Stomach (tissue), 4 donors: ENCODE data around the gene OSBPL6.

Experiments used
- EP300 ChIP-seq: sonication (generic); formaldehyde crosslinking; IDR thresholded peaks from one replicate; pipeline ENCODE4 v1.6.1; 2017; ENCODE audit warnings: antibody characterized with exemption
- POLR2A ChIP-seq, 4 donors: fragments of 450-650 bp; IDR thresholded peaks; one replicate each; pipeline ENCODE4 v1.6.1; 2016; ENCODE audit warnings: antibody characterized with exemption in 4 of 4, control low read depth in 2 of 4, mild to moderate bottlenecking in 1 of 4, moderate library complexity in 1 of 4
- TF ChIP-seq, protein P1 (sequence below), 7 experiments: fragments of 450-650 bp in 4 of 7; fragments of 200-600 bp in 3 of 7; sonication (generic) in 3 of 7; IDR thresholded peaks; one replicate each; pipeline ENCODE4 v1.5.1; 2016 to 2019; ENCODE audit warnings: antibody characterized with exemption in 7 of 7, control low read depth in 2 of 7, mild to moderate bottlenecking in 1 of 7

GRCh38 chr2:178160601-178161000 lies 33.7 kb upstream of the OSBPL6 start:
- TF ChIP-seq, protein P1, sequence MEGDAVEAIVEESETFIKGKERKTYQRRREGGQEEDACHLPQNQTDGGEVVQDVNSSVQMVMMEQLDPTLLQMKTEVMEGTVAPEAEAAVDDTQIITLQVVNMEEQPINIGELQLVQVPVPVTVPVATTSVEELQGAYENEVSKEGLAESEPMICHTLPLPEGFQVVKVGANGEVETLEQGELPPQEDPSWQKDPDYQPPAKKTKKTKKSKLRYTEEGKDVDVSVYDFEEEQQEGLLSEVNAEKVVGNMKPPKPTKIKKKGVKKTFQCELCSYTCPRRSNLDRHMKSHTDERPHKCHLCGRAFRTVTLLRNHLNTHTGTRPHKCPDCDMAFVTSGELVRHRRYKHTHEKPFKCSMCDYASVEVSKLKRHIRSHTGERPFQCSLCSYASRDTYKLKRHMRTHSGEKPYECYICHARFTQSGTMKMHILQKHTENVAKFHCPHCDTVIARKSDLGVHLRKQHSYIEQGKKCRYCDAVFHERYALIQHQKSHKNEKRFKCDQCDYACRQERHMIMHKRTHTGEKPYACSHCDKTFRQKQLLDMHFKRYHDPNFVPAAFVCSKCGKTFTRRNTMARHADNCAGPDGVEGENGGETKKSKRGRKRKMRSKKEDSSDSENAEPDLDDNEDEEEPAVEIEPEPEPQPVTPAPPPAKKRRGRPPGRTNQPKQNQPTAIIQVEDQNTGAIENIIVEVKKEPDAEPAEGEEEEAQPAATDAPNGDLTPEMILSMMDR (IDR thresholded peaks at IDR 0.05) = no peak
- no peak for TF ChIP-seq EP300
- TF ChIP-seq POLR2A (IDR thresholded peaks at IDR 0.05) = no peak
